DND-41 (cell line): Measurements from ENCODE around the gene CLSTN2.

Source experiments
- ATAC-seq: fragments of 200-7000 bp; cut with Tn5 transposase; 3 replicates; pipeline ENCODE4 v1.9.1; 2021; ENCODE audit warnings: low read depth; ENCODE audit not compliant: insufficient read depth
- DNase-seq: peaks from one replicate; pipeline ENCODE4 v3.0.0-alpha.2; 2020
- H2AFZ ChIP-seq: 2 replicates; pipeline ENCODE4 v1.6.0; 2012; ENCODE audit warnings: low read depth, low read length
- H3K27ac ChIP-seq: 2 replicates; pipeline ENCODE4 v1.5.1; 2012; ENCODE audit warnings: low read length, inconsistent platforms
- H3K27me3 ChIP-seq: fragments of 200-600 bp; sonication (generic); 2 replicates; pipeline ENCODE4 v1.6.0; 2012; ENCODE audit warnings: low read length, mild to moderate bottlenecking, inconsistent platforms; ENCODE audit not compliant: insufficient read depth, poor library complexity
- H3K36me3 ChIP-seq: 2 replicates; pipeline ENCODE4 v1.5.1; 2012; ENCODE audit warnings: low read length, inconsistent platforms; ENCODE audit not compliant: insufficient read depth
- H3K4me1 ChIP-seq: 2 replicates; pipeline ENCODE4 v1.5.1; 2012; ENCODE audit warnings: mild to moderate bottlenecking, low read length; ENCODE audit not compliant: insufficient read depth
- H3K4me2 ChIP-seq: 2 replicates; pipeline ENCODE4 v1.6.0; 2012; ENCODE audit warnings: mild to moderate bottlenecking, moderate library complexity, low read length, inconsistent platforms; ENCODE audit not compliant: insufficient read depth
- H3K4me3 ChIP-seq, 2 experiments: fragments of 200-600 bp in 1 of 2; shearing (Covaris generic) in 1 of 2; 2 replicates each; pipeline ENCODE4 v1.5.1; 2012 to 2016; ENCODE audit warnings: inconsistent platforms in 2 of 2, low read length in 2 of 2, mild to moderate bottlenecking in 2 of 2, low read depth in 1 of 2, moderate library complexity in 1 of 2
- H3K79me2 ChIP-seq: 2 replicates; pipeline ENCODE4 v1.6.0; 2012; ENCODE audit warnings: low read length, inconsistent platforms; ENCODE audit not compliant: insufficient read depth
- H3K9ac ChIP-seq: 2 replicates; pipeline ENCODE4 v1.6.0; 2012; ENCODE audit warnings: low read depth, mild to moderate bottlenecking, inconsistent platforms, low read length, moderate library complexity
- H3K9me3 ChIP-seq: 2 replicates; pipeline ENCODE4 v1.5.1; 2012; ENCODE audit warnings: low read length, moderate library complexity, mild to moderate bottlenecking, inconsistent platforms; ENCODE audit not compliant: insufficient read depth, severe bottlenecking
- H4K20me1 ChIP-seq: 2 replicates; pipeline ENCODE4 v1.6.0; 2012; ENCODE audit warnings: low read length; ENCODE audit not compliant: insufficient read depth
- CTCF ChIP-seq: IDR thresholded peaks from 2 replicates; pipeline ENCODE4 v1.5.1; 2012; ENCODE audit warnings: borderline replicate concordance, low read length, moderate library complexity, mild to moderate bottlenecking; ENCODE audit not compliant: poor library complexity, severe bottlenecking; ENCODE audit errors: extremely low read depth
- EZH2 ChIP-seq: IDR thresholded peaks from 3 replicates; pipeline ENCODE4 v1.6.1; 2012; ENCODE audit warnings: borderline replicate concordance, low read depth, mild to moderate bottlenecking, moderate library complexity, low read length, inconsistent platforms; ENCODE audit not compliant: severe bottlenecking

The CLSTN2 gene

GRCh38 chr3:140298043-140298442 is 363.1 kb downstream of the CLSTN2 start:
- Histone ChIP-seq H3K4me1 (no peaks in the 10 kb centered on the region), H2AFZ (no peak overlapping the region), H3K79me2 (no peaks in the 10 kb centered on the region), H3K27ac (no peak overlapping the region), H3K4me2 (no peak overlapping the region), H3K36me3 (no peaks in the 10 kb centered on the region), H3K9ac (no peak overlapping the region), H3K4me3 (no peak overlapping the region), H3K9me3 (no peaks in the 10 kb centered on the region), H3K27me3 (peaks cover 20% of the 10 kb centered on the region), H4K20me1 (no peaks in the 10 kb centered on the region)
- ATAC-seq (no peak), DNase-seq (no peak)
- TF ChIP-seq CTCF, result no peak
- no peak for TF ChIP-seq EZH2

DNA sequence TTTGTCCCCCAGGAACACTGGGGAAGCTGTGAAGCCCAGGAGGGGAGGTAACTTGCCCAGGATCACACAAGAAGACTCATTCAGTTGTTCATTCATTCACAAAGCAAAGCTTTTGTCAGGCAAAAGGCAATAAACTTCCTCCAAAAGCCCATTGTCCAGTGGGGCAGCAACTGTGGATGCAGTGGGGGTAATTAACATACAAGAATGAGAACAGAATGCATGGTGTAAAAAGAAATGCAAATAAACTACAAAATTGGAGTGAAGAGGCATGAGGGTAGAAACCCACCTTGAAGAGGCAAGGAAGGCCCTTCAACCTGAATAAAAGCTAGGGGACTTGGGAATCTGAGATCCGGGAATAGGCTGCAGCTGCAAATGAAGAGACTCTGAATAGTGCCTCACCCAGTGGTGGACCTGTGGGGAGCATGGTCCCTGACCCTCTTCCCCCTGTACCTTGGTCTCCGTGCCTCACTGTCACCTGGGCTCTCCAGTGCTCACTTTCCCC is 363.6 kb downstream of the CLSTN2 start:
- DNase-seq (no peak), ATAC-seq (no peak)
- H3K4me1 ChIP-seq, result no peaks in the 10 kb centered on the region
- no peak overlapping the region for H2AFZ ChIP-seq
- no peak overlapping the region for H3K4me3 ChIP-seq
- no peak overlapping the region for H3K4me2 ChIP-seq
- no peaks in the 10 kb centered on the region for H4K20me1 ChIP-seq
- H3K79me2 ChIP-seq, result no peaks in the 10 kb centered on the region
- no peak overlapping the region for H3K9ac ChIP-seq
- TF ChIP-seq EZH2 (no peak), CTCF (no peak)
- no peaks in the 10 kb centered on the region for H3K36me3 ChIP-seq
- H3K27me3 ChIP-seq, result peaks cover 20% of the 10 kb centered on the region
- H3K27ac ChIP-seq, result no peak overlapping the region
- no peaks in the 10 kb centered on the region for H3K9me3 ChIP-seq

- TF ChIP-seq EZH2 (no peak), CTCF (no peak)
- H3K36me3 ChIP-seq, result no peaks in the 10 kb centered on the region
- no peak overlapping the region for H3K4me2 ChIP-seq
- DNase-seq, result no peak
- no peak overlapping the region for H2AFZ ChIP-seq
- no peak for ATAC-seq
- no peak overlapping the region for H3K4me3 ChIP-seq
- H3K9me3 ChIP-seq, result no peaks in the 10 kb centered on the region
- no peaks in the 10 kb centered on the region for H3K79me2 ChIP-seq
- H3K27me3 ChIP-seq, result peaks cover 14% of the 10 kb centered on the region
- H3K4me1 ChIP-seq, result no peaks in the 10 kb centered on the region
- H3K9ac ChIP-seq, result no peak overlapping the region
- no peaks in the 10 kb centered on the region for H4K20me1 ChIP-seq
- H3K27ac ChIP-seq, result no peak overlapping the region
Observed at GRCh38 chr3:140303875-140304274, 368.9 kb downstream of the CLSTN2 start.

DNA sequence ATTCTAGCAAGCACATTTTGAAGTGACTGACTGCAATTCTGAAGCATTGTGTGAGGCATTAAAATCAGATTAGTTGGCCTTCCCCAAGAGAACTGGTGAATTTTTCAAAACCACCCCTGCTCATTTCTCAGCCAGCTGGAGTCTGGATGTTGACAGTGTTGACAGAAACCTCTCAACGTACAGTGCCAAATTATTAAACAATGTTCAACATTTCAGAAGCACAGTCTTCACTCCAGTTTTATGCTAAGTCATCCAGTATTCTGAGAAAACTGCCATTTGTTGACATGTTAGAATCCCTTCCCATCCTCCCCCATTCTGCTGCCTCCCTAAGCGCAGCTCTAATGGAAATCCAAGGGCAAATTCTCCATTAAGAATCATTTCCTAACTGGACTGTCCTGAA is 373.6 kb downstream of the CLSTN2 start:
- Histone ChIP-seq H3K4me2 (no peak overlapping the region), H3K9me3 (no peaks in the 10 kb centered on the region), H3K79me2 (no peaks in the 10 kb centered on the region), H3K36me3 (no peaks in the 10 kb centered on the region), H3K4me1 (no peaks in the 10 kb centered on the region), H3K4me3 (no peak overlapping the region), H3K9ac (no peak overlapping the region), H2AFZ (no peak overlapping the region), H4K20me1 (no peaks in the 10 kb centered on the region), H3K27ac (no peak overlapping the region), H3K27me3 (peaks cover 3% of the 10 kb centered on the region)
- no peak for DNase-seq
- ATAC-seq, result no peak
- TF ChIP-seq CTCF (no peak), EZH2 (no peak)
